DMS79 (cell line): Measurements from ENCODE around the gene DNAH17.

Experiments
- DNase-seq: peaks from one replicate; lab custom pipeline; 2025; lab: John Stamatoyannopoulos, UW

The DNAH17 gene

GRCh38 chr17:78544881-78545755, 32.1 kb downstream of the DNAH17 start:
- DNase-seq: no peak

GRCh38 chr17:78541488-78542206, 35.5 kb downstream of the DNAH17 start:
- no peak for DNase-seq

- no peak for DNase-seq
Observed at GRCh38 chr17:78539781-78540180, 37.4 kb downstream of the DNAH17 start.

- DNase-seq: no peak
Observed at GRCh38 chr17:78538033-78538776, 39.0 kb downstream of the DNAH17 start.

- no peak for DNase-seq
Observed at GRCh38 chr17:78537217-78537860, 39.9 kb downstream of the DNAH17 start.

GRCh38 chr17:78535273-78536197, 41.7 kb downstream of the DNAH17 start:
- peak; percentile 59 for DNase-seq

- no peak for DNase-seq
Observed at GRCh38 chr17:78534492-78535272, 42.5 kb downstream of the DNAH17 start.

- DNase-seq: no peak
Observed at GRCh38 chr17:78532922-78533640, 44.1 kb downstream of the DNAH17 start.

GRCh38 chr17:78532311-78532710, 44.9 kb downstream of the DNAH17 start:
- no peak for DNase-seq

- DNase-seq: no peak
Observed at GRCh38 chr17:78530675-78531074, 46.5 kb downstream of the DNAH17 start.

GRCh38 chr17:78529871-78530670, 47.1 kb downstream of the DNAH17 start:
- peak; percentile 93 for DNase-seq

GRCh38 chr17:78529251-78529650, 47.9 kb downstream of the DNAH17 start:
- DNase-seq: no peak

GRCh38 chr17:78528541-78528940, 48.7 kb downstream of the DNAH17 start:
- peak; percentile 16 for DNase-seq

GRCh38 chr17:78527345-78527744, 49.9 kb downstream of the DNAH17 start:
- no peak for DNase-seq

GRCh38 chr17:78526231-78527025, 50.8 kb downstream of the DNAH17 start:
- DNase-seq: no peak

GRCh38 chr17:78525511-78526160, 51.6 kb downstream of the DNAH17 start:
- DNase-seq: no peak

GRCh38 chr17:78524870-78525510, 52.2 kb downstream of the DNAH17 start:
- DNase-seq: no peak
